GM19452 (cell line): ENCODE measurements around the gene ARHGAP18.
"Not testable (repeated sequence)": the region's sequence is repeated elsewhere in the genome, so short reads cannot be mapped to it uniquely, and the experiment has no call there.

Source experiments
- ATAC-seq: cut with Tn5 transposase; IDR thresholded peaks from one replicate; pipeline ENCODE4 v1.9.1; 2021; ENCODE audit not compliant: unreplicated experiment

ARHGAP18 gene

DNA sequence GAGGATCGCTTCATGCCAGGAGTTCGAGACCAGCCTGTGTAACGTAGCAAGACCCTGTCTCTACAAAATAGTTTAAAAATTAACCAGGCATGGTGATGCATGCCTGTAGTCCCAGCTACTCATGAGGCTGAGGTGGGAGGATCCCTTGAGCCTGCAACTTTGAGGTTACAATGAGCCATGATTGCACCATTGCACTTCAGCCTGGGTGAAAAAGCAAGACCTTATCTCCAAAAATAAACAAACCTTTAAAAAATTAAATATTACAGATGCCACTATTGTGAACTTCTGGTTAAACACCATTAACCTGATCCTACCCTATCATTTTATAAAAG lies 116.8 kb downstream of the ARHGAP18 start:
- no peak for ATAC-seq

DNA sequence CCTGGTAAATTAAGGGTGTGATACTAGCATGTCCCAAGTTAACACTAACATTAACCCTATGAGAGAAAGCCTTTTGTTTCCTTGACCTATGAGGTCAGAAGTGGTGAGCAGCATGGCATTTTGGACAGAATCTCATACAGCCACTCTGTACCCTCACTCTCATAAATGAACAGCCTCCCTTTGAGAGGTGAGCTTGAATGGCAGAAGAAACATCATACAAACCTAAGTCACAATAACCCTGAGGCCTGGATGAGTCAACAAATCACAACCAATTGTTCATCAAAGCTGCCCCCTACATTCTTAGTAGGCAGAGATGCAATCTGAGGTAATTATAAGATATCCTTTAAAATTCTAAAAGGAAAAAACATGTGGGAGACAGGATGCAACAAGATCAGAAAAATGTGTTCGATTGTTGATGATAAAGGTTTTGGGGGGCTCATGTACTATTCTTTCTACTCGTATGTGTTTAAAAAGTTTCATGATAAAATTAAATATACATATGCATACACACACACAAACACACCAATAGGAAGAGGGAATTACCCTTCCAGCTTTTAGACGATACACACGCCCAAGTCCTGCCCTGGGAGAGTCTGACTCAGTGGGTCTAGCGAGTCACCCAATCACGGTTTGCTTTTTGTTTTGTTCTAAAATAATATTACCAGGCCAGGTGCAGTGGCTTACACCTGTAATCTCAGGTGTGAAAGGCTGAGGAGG lies 117.3 kb downstream of the ARHGAP18 start:
- ATAC-seq = no peak

DNA sequence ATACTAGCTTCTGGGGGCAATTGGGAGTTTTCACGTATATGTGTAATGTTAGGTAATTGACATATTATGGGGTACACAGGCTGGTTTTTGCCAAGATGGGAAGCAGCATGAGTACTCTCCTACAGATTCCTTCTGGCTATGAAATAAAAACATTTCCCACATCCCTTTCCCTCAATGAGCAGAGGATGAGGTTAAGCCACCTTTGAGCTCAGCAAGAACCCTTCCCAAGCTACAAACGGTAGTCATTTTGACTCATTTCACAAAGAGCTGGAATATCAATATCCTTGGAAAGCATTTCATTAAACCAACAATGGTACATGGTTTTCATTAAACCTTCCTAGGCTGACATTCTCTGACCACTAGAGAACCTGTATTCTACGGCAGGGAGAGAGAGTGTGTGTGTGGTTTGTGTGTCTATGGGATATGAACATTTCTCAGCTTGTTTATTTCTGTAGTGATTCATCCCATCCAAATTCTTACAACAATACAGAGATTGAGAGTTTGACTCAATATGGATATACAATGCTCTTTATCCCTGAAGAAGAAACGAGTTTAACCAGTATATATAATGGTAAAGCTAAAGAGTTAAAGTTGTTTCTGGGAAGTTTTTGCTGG lies 119.5 kb downstream of the ARHGAP18 start:
- ATAC-seq = no peak

GRCh38 chr6:129586815-129587214 lies 123.2 kb downstream of the ARHGAP18 start:
- no peak for ATAC-seq

GRCh38 chr6:129583866-129584265 lies 126.1 kb downstream of the ARHGAP18 start:
- ATAC-seq = no peak

DNA sequence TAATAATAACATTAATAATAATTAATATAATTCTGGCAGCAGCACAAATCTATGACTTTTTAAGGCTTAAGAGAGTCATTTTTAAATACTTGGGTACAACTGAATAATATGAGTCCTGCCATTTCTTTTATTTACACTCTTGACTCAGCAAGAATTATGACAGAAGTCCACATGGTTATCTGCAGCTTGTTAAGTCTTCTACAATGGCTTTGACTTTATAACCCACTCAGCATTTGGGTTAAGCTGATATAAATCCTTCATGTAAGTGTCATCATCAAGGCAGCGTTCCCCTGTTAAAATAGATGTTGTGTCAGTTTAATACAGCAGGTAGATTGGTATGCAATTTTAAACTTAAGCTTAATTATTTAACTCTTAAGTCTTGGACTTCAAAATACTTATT lies 131.7 kb downstream of the ARHGAP18 start:
- ATAC-seq = no peak

- no peak for ATAC-seq
Observed at GRCh38 chr6:129577691-129578090, 132.3 kb downstream of the ARHGAP18 start.

DNA sequence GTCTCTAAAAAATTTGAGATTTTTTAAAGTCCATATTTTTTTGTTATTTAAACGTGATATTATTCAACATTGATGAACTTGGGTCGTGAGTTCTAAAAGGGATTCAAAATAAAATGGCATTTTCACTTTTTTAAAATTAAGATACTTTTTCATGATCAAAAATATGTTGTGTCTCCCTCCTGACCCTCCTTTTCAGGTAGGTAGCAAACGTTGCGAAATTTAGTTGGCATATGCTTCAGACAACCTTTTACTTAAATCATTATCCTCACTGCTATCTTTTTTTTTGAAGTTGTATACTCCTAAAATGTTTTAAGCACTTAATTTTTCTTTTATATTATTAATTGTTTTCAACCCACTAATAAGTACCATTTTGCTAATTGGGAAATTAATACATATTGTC lies 133.5 kb downstream of the ARHGAP18 start:
- no peak for ATAC-seq

GRCh38 chr6:129575378-129576118 lies 134.4 kb downstream of the ARHGAP18 start:
- ATAC-seq = no peak

- not testable (repeated sequence) for ATAC-seq
Observed at GRCh38 chr6:129574605-129575004, 135.4 kb downstream of the ARHGAP18 start.

DNA sequence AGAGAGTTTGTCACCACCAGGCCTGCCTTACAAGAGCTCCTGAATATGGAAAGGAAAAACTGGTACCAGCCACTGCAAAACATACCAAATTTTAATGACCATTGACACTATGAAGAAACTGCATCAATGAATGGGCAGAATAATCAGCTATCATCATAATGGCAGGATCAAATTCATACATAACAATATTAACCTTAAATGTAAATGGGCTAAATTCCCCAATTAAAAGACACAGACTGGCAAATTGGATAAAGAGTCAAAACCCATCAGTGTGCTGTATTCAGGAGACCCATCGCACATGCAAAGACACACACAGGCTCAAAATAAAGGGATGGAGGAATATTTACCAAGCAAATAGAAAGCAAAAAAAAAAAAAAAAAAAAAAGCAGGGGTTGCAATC lies 139.0 kb downstream of the ARHGAP18 start:
- not testable (repeated sequence) for ATAC-seq

GRCh38 chr6:129568015-129568414 lies 142.0 kb downstream of the ARHGAP18 start:
- no peak for ATAC-seq

DNA sequence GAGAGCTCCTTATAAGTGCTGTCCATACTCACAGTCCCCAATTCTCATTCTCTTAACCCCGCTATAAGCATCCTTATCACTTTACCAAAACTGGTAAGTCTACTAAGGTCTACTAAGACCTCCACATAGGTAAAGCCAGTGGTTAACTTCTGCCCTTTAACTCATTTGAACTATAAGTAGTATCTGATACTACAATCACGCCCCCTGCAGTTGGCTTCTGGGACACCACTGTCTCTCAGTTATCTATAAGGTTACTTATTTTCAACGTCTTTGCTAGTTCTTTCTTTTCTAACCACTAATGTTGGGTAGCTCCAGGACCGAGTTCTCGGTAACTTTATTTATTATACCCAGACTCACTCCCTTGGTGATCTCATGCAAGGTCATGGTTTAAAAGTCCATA lies 142.6 kb downstream of the ARHGAP18 start:
- no peak for ATAC-seq

DNA sequence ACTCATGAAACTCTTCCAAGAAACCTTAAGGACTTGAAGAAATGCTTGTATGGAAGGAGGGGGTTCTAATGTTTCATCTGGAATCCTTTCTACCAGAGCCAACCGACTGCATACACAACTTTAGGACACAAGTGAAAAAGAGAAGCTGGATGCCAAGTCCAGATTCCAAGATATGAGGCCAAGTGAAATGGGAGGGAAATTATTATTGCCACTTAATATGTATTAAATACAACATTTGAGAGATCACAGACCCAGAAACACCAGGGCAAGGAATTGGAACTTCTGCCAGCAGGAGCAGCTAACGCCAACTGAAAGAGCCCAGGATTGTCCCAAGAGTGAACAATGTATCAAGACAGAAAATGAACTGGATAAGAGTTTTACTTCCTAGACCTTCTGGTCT lies 144.2 kb downstream of the ARHGAP18 start:
- no peak for ATAC-seq

DNA sequence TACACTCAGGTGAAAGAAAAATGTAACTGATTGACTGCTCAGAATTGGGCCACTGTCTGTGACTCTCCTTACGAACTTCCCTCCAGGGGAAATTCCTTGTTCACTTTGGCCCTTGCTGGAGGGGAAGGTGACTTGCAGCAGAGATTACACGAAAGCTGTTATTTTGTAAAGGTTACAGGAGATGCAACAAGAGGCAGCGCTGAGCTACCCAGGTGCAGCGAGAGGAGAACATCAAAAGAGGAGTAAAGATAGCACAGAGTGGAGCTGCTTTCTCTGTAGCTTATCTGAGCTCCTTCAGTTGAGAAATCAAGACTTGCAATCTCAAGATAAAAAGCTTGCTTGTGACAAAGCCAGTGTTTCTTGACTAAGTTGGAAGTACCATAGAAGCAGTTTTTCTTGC lies 144.6 kb downstream of the ARHGAP18 start:
- ATAC-seq = no peak

GRCh38 chr6:129558248-129558647 lies 151.7 kb downstream of the ARHGAP18 start:
- ATAC-seq = no peak

DNA sequence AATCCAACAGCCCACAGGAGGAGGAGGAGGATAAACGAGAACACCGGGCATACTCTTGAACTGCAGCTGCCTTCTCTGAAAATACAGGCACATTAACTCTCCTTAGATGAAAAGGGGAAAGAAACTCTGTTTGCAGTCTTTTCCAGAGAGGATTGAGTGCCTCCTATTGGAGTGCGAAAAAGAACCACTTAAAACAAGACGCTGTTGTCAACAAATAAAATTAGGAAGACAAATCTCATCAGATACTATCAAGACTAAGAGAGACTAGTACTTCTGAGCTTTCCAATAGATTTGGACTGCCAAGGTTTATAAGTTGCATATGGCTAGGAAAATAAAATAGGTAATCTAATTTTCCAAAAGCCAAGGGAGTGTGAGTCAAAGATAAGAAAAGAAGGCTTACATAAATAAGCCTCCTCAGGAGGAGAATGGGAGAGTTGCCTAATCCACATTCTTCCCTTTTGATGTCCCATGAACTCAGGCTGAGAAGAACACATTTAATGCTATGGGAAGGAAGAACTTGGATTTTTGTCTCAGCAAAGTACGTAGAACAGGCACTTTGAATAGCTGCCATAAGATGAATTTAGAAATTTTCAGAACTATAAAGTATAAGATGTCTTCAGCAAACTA lies 154.7 kb downstream of the ARHGAP18 start:
- no peak for ATAC-seq

- ATAC-seq = no peak
Observed at GRCh38 chr6:129552413-129552812, 157.6 kb downstream of the ARHGAP18 start.

DNA sequence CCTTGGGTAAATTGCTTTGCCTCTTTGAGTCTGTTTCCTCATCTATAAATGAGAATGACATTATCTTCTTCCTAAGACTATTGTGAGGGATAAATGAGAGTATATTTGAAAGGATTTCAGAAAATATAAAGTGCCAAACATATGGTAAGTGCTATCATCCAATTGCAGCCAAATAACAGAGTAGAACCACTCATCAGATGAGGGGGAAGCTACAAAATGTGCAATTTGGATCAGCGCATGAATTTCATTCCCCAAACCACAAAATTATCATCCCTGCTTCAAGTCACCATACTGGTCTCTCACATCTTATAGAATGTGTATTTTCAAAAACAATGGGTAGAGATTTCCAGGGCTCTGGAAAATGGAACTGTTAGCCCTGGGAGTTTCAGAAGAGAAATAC lies 158.5 kb downstream of the ARHGAP18 start:
- no peak for ATAC-seq

GRCh38 chr6:129546702-129547101 lies 163.3 kb downstream of the ARHGAP18 start:
- no peak for ATAC-seq

DNA sequence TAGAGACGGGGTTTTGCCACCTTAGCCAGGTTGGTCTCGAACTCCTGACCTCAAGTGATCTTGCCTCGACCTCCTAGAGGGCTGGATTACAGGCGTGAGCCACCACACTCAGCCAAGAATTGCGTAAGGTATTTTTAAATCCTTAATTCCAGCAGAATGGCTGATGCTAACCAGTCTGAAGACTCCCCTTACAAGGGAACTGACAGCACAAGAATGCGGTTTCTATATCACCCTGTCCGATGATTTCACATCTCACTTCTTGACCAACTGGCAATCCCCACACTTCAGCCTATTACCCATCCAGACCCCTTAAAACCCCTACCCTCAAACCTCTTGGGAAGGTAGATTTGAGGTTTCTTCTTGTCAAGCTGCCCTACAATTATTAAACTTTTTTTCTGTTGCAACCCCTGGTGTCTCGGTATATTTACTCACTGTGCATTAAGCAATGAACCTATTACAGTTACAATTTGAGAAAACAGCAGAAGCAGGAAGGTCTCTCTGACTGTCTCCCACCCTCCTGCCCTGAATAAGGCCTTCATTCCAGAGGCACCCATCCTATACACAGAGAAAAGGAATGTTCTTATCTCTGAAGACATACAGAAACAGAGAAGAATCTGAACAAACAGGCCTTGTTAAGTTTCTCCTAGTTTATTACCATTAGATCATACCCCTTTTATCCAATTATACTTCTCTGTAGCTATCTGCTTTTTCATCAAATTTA lies 164.9 kb downstream of the ARHGAP18 start:
- ATAC-seq = no peak
